H9 (cell line): Measurements from ENCODE around the gene FBL. TPM values are rescaled to one million over a fixed set of nuclear protein-coding genes. Genes with fewer than 3 reads are reported as not detected.

Source experiments
- DNase-seq: peaks from one replicate; pipeline ENCODE4 v3.0.0-alpha.2; 2017
- H2AFZ ChIP-seq: one replicate; pipeline ENCODE4 v1.6.1; 2013; ENCODE audit warnings: mild to moderate bottlenecking, low read length, control low read depth, moderate library complexity
- H2AK5ac ChIP-seq: 2 replicates; pipeline ENCODE4 v1.6.1; 2013; ENCODE audit warnings: low read length, control low read depth, mixed read lengths; ENCODE audit not compliant: insufficient read length
- H2BK120ac ChIP-seq: one replicate; pipeline ENCODE4 v1.6.1; 2013; ENCODE audit warnings: low read depth, mild to moderate bottlenecking, low read length, control low read depth, inconsistent platforms; ENCODE audit not compliant: poor library complexity, severe bottlenecking
- H2BK12ac ChIP-seq: 2 replicates; pipeline ENCODE4 v1.6.1; 2013; ENCODE audit warnings: low read length, control low read depth, mixed read lengths, low read depth; ENCODE audit not compliant: insufficient read length
- H2BK15ac ChIP-seq: 2 replicates; pipeline ENCODE4 v1.6.1; 2013; ENCODE audit warnings: low read depth, low read length, control low read depth
- H2BK20ac ChIP-seq: one replicate; pipeline ENCODE4 v1.6.1; 2013; ENCODE audit warnings: low read depth, mild to moderate bottlenecking, low read length, control low read depth, inconsistent platforms; ENCODE audit not compliant: poor library complexity, severe bottlenecking
- H2BK5ac ChIP-seq: 2 replicates; pipeline ENCODE4 v1.6.1; 2013; ENCODE audit warnings: low read length, control low read depth, mixed read lengths; ENCODE audit not compliant: insufficient read length
- H3K14ac ChIP-seq: 2 replicates; pipeline ENCODE4 v1.6.1; 2013; ENCODE audit warnings: low read length, control low read depth; ENCODE audit not compliant: insufficient read depth
- H3K18ac ChIP-seq: 2 replicates; pipeline ENCODE4 v1.6.1; 2013; ENCODE audit warnings: low read depth, mild to moderate bottlenecking, mixed read lengths, low read length, control low read depth; ENCODE audit not compliant: insufficient read length
- H3K23ac ChIP-seq: 2 replicates; pipeline ENCODE4 v1.6.1; 2013; ENCODE audit warnings: low read length, control low read depth, mixed read lengths, low read depth; ENCODE audit not compliant: insufficient read length
- H3K23me2 ChIP-seq: 2 replicates; pipeline ENCODE4 v1.6.1; 2013; ENCODE audit warnings: low read depth, mild to moderate bottlenecking, mixed read lengths, low read length, control low read depth; ENCODE audit not compliant: insufficient read length, poor library complexity, severe bottlenecking
- H3K27ac ChIP-seq: 2 replicates; pipeline ENCODE4 v1.5.1; 2013; ENCODE audit warnings: low read length, control low read depth, mixed read lengths, low read depth; ENCODE audit not compliant: insufficient read length
- H3K27me3 ChIP-seq: 2 replicates; pipeline ENCODE4 v1.6.1; 2013; ENCODE audit warnings: low read length, control low read depth, inconsistent platforms; ENCODE audit not compliant: insufficient read depth
- H3K4ac ChIP-seq: 2 replicates; pipeline ENCODE4 v1.6.1; 2013; ENCODE audit warnings: low read depth, mild to moderate bottlenecking, control low read depth, inconsistent platforms, low read length, moderate library complexity
- H3K4me1 ChIP-seq: 2 replicates; pipeline ENCODE4 v1.6.1; 2013; ENCODE audit warnings: low read length, control low read depth, inconsistent platforms; ENCODE audit not compliant: insufficient read depth
- H3K4me2 ChIP-seq: 2 replicates; pipeline ENCODE4 v1.6.1; 2013; ENCODE audit warnings: low read length, control low read depth, mixed read lengths; ENCODE audit not compliant: insufficient read length, insufficient read depth
- H3K56ac ChIP-seq: 2 replicates; pipeline ENCODE4 v1.6.1; 2013; ENCODE audit warnings: low read depth, mild to moderate bottlenecking, mixed read lengths, low read length, control low read depth; ENCODE audit not compliant: insufficient read length
- H3K79me1 ChIP-seq: 2 replicates; pipeline ENCODE4 v1.6.1; 2013; ENCODE audit warnings: low read depth, mild to moderate bottlenecking, moderate library complexity, low read length, control low read depth, inconsistent platforms; ENCODE audit not compliant: insufficient read depth, poor library complexity, severe bottlenecking
- H3K79me2 ChIP-seq: 2 replicates; pipeline ENCODE4 v1.6.1; 2013; ENCODE audit warnings: low read length, control low read depth, inconsistent platforms; ENCODE audit not compliant: insufficient read depth
- H3K9ac ChIP-seq: 2 replicates; pipeline ENCODE4 v1.6.1; 2013; ENCODE audit warnings: low read length, control low read depth, mixed read lengths; ENCODE audit not compliant: insufficient read length; ENCODE audit errors: extremely low read depth
- H3K9me3 ChIP-seq: one replicate; pipeline ENCODE4 v1.6.1; 2013; ENCODE audit warnings: low read depth, low read length, inconsistent platforms; ENCODE audit not compliant: control insufficient read depth
- H3T11ph ChIP-seq: one replicate; pipeline ENCODE4 v1.6.1; 2013; ENCODE audit warnings: mild to moderate bottlenecking, low read length, control low read depth, inconsistent platforms
- H4K20me1 ChIP-seq: one replicate; pipeline ENCODE4 v1.6.1; 2013; ENCODE audit not compliant: control insufficient read depth, insufficient read length, insufficient read depth
- H4K5ac ChIP-seq: 2 replicates; pipeline ENCODE4 v1.6.1; 2013; ENCODE audit warnings: low read depth, mild to moderate bottlenecking, mixed read lengths, low read length, control low read depth; ENCODE audit not compliant: insufficient read length
- H4K8ac ChIP-seq: replicated peaks from 2 replicates; pipeline ENCODE4 v1.6.1; 2013; ENCODE audit warnings: low read length, control low read depth, mixed read lengths, low read depth; ENCODE audit not compliant: insufficient read length
- H4K91ac ChIP-seq: 2 replicates; pipeline ENCODE4 v1.6.1; 2013; ENCODE audit warnings: low read depth, mild to moderate bottlenecking, moderate library complexity, mixed read lengths, low read length, control low read depth; ENCODE audit not compliant: insufficient read length
- H3K27ac Mint-ChIP-seq, 3 experiments: 2 replicates in 2 of 3; 3 replicates in 1 of 3; pipeline ENCODE4 v1.8.0; 2020 to 2021; ENCODE audit warnings: mixed read lengths in 3 of 3, mild to moderate bottlenecking in 1 of 3, moderate library complexity in 1 of 3
- H3K27me3 Mint-ChIP-seq: 2 replicates; pipeline ENCODE4 v1.8.0; 2021; ENCODE audit warnings: low read depth, mild to moderate bottlenecking, moderate library complexity, mixed read lengths
- H3K36me3 Mint-ChIP-seq, 3 experiments: 2 replicates in 2 of 3; 3 replicates in 1 of 3; pipeline ENCODE4 v1.8.0; 2020 to 2021; ENCODE audit warnings: low read depth in 3 of 3, mixed read lengths in 3 of 3; ENCODE audit not compliant: insufficient read depth in 1 of 3
- H3K4me1 Mint-ChIP-seq, 2 experiments: 2 replicates each; pipeline ENCODE4 v1.8.0; 2020; ENCODE audit warnings: mixed read lengths in 2 of 2
- H3K4me3 Mint-ChIP-seq, 2 experiments: 2 replicates in 1 of 2; 3 replicates in 1 of 2; pipeline ENCODE4 v1.8.0; 2020 to 2021; ENCODE audit warnings: mild to moderate bottlenecking in 2 of 2, mixed read lengths in 2 of 2, moderate library complexity in 1 of 2
- H3K9me3 Mint-ChIP-seq, 2 experiments: 2 replicates in 1 of 2; 3 replicates in 1 of 2; pipeline ENCODE4 v1.8.0; 2020; ENCODE audit warnings: mild to moderate bottlenecking in 2 of 2, mixed read lengths in 2 of 2, moderate library complexity in 1 of 2
- CTCF ChIP-seq: fragments of 200-600 bp; sonication (generic); conservative IDR thresholded peaks from 3 replicates; pipeline ENCODE4 v1.8.0; 2021; ENCODE audit warnings: antibody characterized with exemption, mild to moderate bottlenecking
- WGBS: extraction: QIAGEN DNeasy Blood & Tissue Kit; methylation state at CpG from one replicate; pipeline ENCODE4 v1.1.7; 2013; ENCODE audit warnings: missing lambda C conversion rate, low lambda C conversion rate, mixed read lengths; ENCODE audit not compliant: insufficient read length; ENCODE audit errors: extremely low coverage; 5-methylcytosine and 5-hydroxymethylcytosine counted together
- total RNA-seq: library from RNA; stranded (reverse); gene quantifications from 2 replicates; pipeline ENCODE4 v1.2.1, GENCODE V29; 2021

FBL gene
- total RNA-seq, 1 experiment from 2014 or later, result 625 TPM

- no peaks in the 10 kb centered on the region for H3K79me2 ChIP-seq
- H3K9me3 ChIP-seq, result no peaks in the 10 kb centered on the region
- H3K23ac ChIP-seq, result no peak overlapping the region
- Mint-ChIP-seq H3K27ac (no peak overlapping the region), H3K4me3 (no peak overlapping the region), H3K27me3 (peaks cover 20% of the 10 kb centered on the region), H3K4me1 (peaks cover 5% of the 10 kb centered on the region in 2 experiments), H3K36me3 (no peaks in the 10 kb centered on the region), H3K9me3 (no peaks in the 10 kb centered on the region; a peak in 1 of 5 replicates)
- H4K5ac ChIP-seq, result no peak overlapping the region
- no peak overlapping the region for H3K4me2 ChIP-seq
- no peak overlapping the region for H2AFZ ChIP-seq
- H2BK12ac ChIP-seq, result no peak overlapping the region
- no peak overlapping the region for H2BK20ac ChIP-seq
- H3K18ac ChIP-seq, result no peak overlapping the region
- H2AK5ac ChIP-seq, result no peak overlapping the region
- no peaks in the 10 kb centered on the region for H3K27me3 ChIP-seq
- H3K4me1 ChIP-seq, result no peaks in the 10 kb centered on the region
- H2BK120ac ChIP-seq, result no peak overlapping the region
- H4K91ac ChIP-seq, result no peak overlapping the region
- no peak overlapping the region for H3T11ph ChIP-seq
- H3K14ac ChIP-seq, result no peak overlapping the region
- no peak overlapping the region for H4K8ac ChIP-seq
- no peak overlapping the region for H3K9ac ChIP-seq
- no peak for TF ChIP-seq CTCF
- no peak overlapping the region for H2BK5ac ChIP-seq
- no peak for DNase-seq
- H2BK15ac ChIP-seq, result no peak overlapping the region
- H4K20me1 ChIP-seq, result no peaks in the 10 kb centered on the region
- H3K23me2 ChIP-seq, result no peaks in the 10 kb centered on the region
- WGBS, result no CpG with 5 or more reads among the region's 2 CpGs
- no peaks in the 10 kb centered on the region for H3K79me1 ChIP-seq
- no peak overlapping the region for H3K56ac ChIP-seq
- H3K27ac ChIP-seq, result no peak overlapping the region
- no peak overlapping the region for H3K4ac ChIP-seq
These were observed 19.0 kb upstream of the FBL start for GRCh38 chr19:39865186-39865585.
